ENCODE measurements around the gene STAP2.

DNA sequence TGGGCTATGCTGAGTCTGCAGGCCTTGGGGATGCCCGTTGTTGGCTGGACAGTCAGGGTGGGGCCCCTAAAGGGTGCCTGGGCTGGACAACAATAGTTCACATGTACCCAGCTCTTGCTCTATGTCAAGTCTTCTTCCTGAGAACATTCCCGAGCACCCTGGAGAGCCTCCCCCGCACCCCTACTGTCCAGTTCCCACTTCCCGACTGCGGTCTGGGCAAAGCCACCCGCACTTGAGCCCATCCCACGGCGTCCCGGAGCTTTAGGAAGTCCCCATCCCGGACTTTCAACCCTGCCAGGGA lies 3.6 kb upstream of the STAP2 start:
- TF ChIP-seq, protein P1, sequence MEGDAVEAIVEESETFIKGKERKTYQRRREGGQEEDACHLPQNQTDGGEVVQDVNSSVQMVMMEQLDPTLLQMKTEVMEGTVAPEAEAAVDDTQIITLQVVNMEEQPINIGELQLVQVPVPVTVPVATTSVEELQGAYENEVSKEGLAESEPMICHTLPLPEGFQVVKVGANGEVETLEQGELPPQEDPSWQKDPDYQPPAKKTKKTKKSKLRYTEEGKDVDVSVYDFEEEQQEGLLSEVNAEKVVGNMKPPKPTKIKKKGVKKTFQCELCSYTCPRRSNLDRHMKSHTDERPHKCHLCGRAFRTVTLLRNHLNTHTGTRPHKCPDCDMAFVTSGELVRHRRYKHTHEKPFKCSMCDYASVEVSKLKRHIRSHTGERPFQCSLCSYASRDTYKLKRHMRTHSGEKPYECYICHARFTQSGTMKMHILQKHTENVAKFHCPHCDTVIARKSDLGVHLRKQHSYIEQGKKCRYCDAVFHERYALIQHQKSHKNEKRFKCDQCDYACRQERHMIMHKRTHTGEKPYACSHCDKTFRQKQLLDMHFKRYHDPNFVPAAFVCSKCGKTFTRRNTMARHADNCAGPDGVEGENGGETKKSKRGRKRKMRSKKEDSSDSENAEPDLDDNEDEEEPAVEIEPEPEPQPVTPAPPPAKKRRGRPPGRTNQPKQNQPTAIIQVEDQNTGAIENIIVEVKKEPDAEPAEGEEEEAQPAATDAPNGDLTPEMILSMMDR (IDR thresholded peaks at IDR 0.05): no peak
- TF ChIP-seq POLR2A (IDR thresholded peaks at IDR 0.05) (no peak), POLR2AphosphoS5 (IDR thresholded peaks at IDR 0.05) (no peak)

Measured in stomach (tissue), 4 donors.